GM21367 (cell line): ENCODE measurements around the gene ZNF785.
"Not testable (repeated sequence)": the region's sequence is repeated elsewhere in the genome, so short reads cannot be mapped to it uniquely, and the experiment has no call there.

Experiments used
- ATAC-seq: cut with Tn5 transposase; IDR thresholded peaks from one replicate; pipeline ENCODE4 v1.9.1; 2021; ENCODE audit not compliant: unreplicated experiment

Gene ZNF785

GRCh38 chr16:30585400-30586191 lies at the start of gene ZNF785:
TSS of gene ZNF785 (minus strand) at chr16:30585697. CDS start at chr16:30585611, 86 bp downstream.
- ATAC-seq: peak; percentile 75

GRCh38 chr16:30633526-30633925 lies 48.0 kb upstream of the ZNF785 start:
- ATAC-seq: no peak

GRCh38 chr16:30632454-30632853 lies 47.0 kb upstream of the ZNF785 start:
- ATAC-seq: not testable (repeated sequence)

DNA sequence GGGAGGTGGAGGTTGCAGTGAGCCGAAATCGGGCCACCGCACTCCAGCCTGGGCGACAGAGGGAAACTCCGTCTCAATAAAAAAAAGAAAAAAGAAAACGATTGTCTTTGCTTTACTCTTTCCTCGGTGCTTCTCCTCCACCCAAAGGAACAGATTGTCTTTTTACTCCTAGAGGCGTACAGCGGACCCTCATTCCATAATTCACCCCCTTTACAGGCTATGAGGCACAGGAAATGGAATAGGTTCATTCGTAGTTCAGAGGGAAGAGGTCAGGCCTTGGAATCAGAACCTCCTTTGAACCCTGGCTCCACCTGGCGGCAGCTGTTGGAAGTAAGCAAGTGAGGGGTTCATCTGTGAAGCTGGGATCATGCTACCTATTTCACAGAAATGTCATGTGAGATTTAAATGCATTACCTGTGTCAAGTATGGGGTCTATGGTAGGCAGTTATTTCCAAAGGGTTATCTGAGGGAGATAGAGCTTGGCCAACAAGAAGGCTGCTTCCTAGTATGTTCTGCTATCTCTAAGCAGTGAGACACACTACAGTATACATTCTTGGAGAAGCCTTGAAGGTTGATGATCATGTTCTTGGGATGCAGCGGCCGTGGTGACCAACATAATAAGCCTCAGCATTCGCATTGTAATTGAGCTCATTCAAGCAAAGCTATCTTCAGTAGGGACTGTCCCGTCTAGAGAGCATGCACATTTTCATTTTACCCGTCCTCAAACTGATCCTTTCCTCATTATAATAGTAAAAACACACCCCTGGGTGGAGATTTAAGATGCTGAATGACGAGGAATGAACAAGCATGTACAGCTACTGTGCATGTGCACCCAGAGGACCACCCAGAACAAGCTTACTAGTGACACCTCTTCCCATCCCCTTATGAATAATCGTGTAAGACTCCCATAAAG lies 43.4 kb upstream of the ZNF785 start:
- ATAC-seq: no peak

DNA sequence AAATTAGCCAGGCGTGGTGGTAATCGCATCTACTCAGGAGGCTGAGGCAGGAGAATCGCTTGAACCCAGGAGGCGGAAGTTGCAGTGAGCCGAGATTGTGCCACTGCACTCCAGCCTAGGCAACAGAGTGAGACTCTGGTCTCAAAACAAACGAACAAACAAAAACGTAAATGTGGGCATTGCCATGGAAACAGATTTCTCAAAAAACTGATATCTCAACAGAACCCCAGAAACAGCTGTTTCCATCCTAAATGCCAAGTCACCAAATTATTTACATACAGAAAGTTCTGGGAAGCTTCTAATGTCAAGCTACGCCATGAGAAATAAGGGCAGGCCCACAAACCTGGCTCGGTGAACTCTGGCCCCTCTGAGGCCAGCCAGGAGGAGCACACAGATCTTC lies 40.7 kb upstream of the ZNF785 start:
- ATAC-seq: no peak

GRCh38 chr16:30623536-30624283 lies 38.2 kb upstream of the ZNF785 start:
- ATAC-seq: no peak

- no peak for ATAC-seq
These were observed 37.0 kb upstream of the ZNF785 start for GRCh38 chr16:30622455-30623032.

DNA sequence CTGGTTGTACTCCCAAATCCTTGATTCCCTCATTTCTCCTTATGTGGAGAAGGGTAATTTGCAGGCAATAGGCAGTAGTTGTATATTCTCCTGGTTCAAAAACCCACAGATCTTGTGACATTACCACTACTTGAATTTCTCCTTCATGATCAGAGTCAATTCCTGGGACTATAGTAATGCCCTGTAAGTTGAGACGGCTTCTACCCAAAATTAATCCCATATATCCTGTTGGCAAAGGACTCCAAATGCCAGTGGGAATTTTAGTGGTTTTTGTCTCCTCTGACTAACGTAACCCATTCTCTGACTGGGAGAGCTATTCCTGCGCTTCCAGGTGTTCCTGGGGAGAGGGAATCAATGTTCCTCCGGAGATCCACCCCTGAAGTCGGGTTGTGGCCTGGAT lies 36.3 kb upstream of the ZNF785 start:
- ATAC-seq: no peak

DNA sequence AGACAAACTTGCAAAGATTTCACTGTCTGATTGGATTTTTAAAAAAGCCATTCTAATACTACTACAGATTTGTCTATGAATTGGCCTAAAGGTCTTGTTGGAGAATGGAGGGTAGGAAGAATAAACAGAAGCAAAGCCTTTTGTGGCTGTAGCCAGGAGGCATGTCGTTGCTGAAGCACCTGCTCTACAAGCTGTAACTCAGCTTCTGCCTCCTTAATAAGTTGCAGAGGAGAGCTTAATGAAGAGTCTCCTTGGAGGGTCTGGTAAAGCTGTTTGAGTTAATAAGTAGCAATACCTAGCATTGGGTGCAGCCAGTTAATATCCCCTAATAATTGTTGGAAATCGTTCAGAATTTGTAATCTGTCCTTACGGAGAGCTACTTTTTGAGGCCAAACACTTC lies 34.7 kb upstream of the ZNF785 start:
- no peak for ATAC-seq

- no peak for ATAC-seq
These were observed 34.1 kb upstream of the ZNF785 start for GRCh38 chr16:30619638-30620037.

- ATAC-seq: no peak
These were observed 33.7 kb upstream of the ZNF785 start for GRCh38 chr16:30619202-30619601.

DNA sequence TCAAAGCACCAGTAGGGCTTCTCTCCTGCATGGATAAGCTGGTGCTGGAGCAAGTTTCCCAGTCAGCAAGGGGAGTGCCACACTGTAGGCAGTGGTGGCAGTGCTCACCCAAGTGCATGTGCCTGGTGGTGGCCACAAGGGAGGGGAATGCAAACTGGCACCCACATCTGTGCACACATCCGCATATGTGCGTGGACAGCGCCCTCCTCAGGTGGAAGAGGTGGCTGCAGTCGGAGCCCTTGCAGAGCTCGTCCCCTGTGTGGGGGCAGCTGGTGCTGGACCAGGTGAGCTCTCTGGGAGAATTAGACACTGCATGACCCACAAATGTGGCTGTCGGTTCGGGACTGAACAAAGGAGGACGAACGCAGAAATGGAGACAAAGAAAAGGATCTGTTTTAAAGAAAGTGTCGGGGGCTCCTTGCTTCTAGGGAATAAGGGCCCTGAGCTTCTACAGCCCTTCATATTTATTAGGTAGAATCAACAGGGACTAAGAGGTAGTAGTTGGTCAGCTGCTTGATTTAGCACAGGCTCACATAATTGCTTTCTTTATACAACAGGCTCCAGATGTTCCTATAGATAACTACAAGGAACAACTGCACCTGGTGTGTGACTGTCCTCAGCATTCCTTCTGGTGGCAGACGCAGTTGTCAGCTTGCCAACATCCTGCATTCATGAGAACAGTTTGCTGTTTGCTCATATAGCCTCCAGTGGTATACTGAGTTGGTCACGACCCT lies 30.0 kb upstream of the ZNF785 start:
- no peak for ATAC-seq

DNA sequence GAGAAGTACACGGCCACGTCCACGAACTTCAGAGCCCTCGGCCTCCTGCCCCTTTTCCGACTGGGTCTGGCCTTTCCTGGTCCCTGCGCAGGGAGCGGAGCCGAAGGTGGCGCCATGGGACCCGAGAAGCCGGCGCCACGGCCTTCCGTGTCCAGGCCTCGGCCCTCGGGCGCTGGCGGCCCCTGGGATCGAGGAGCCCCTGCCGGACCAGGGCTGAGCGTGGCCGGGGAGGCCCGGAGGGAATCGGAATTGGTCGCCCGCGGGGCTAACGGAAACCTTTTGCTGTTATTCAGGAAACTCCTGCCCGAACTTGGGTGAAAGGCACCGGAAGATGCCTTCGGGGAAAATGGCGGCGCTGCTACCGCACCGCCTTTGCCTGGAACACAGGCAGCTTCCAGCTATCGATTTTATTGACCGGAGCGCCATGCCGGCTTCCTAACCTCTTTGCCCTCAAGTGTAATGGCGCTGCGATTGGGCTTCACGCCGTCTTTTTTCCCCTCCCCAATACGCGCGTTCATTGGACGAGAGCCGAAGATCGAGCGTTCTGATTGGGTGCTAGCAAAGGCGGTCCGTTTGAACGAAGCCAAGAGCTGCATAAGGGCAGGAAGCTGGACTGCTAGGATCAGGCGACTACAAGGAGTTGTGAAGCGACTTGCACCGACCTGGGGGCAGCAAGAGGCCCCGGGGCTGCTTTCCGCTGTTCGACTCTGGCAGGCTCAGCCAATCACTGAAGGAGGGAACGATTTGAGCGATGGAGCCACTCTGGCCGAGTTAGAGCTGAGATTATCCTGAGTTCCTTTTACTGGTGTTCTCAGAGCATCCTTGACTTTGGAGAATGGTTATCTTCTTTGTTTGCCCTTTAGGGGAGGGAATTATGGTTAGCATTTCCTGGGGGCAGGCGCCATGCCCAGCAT lies 24.7 kb upstream of the ZNF785 start, which contains the start of gene ZNF689:
Gene ZNF689, minus strand, starts transcription at position 464 of the 914 bp plus-strand sequence. Its CDS starts 348 bp downstream, at position 116.
- peak; percentile 83 for ATAC-seq

- ATAC-seq: peak; percentile 20
These were observed 23.8 kb upstream of the ZNF785 start for GRCh38 chr16:30609002-30609925.

DNA sequence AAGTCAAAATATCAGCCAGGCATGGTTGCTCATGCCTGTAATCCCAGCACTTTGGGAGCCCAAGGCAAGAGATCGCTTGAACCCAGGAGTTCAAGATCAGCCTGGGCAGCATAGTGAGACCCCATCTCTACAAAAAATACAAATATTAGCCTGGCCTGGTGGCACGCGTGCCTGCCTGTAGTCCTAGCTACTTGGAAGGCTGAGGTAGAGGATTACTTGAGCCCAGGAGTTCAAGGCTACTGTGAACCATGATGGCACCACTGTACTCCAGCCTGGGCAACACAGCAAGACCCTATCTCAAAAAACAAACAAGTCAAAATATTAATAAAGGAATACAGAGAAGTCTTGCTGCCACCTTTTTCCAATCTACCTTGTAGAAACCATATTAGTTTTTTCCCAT lies 20.5 kb upstream of the ZNF785 start:
- no peak for ATAC-seq

DNA sequence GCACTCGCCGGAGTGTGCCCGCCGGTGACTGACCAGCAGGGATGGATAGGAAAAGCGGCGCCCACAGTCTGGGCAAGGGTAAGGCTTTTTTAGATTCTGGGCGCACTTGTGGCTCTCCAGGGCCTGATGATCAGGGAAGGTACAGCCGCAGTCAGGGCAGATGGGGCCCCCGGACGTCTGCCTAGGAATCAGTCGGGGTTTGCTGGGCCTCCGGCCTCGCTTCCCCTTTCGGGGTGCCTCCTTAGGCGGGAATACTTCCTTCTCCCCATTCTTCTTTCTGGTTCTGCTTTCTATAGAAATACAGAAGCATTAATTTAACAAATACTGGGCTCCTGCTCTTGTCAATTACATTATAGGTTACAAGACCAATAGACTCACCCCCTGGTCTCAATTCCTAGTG lies 19.7 kb upstream of the ZNF785 start:
- ATAC-seq: no peak

- no peak for ATAC-seq
These were observed 18.9 kb upstream of the ZNF785 start for GRCh38 chr16:30604316-30604947.

- ATAC-seq: no peak
These were observed 18.4 kb upstream of the ZNF785 start for GRCh38 chr16:30603945-30604315.
